GM18520 (cell line): ENCODE measurements around the gene TRIM15.
"Not testable (repeated sequence)": the region's sequence is repeated elsewhere in the genome, so short reads cannot be mapped to it uniquely, and the experiment has no call there.

Experiments
- ATAC-seq: cut with Tn5 transposase; IDR thresholded peaks from one replicate; pipeline ENCODE4 v1.9.1; 2021; ENCODE audit not compliant: unreplicated experiment

The TRIM15 gene

DNA sequence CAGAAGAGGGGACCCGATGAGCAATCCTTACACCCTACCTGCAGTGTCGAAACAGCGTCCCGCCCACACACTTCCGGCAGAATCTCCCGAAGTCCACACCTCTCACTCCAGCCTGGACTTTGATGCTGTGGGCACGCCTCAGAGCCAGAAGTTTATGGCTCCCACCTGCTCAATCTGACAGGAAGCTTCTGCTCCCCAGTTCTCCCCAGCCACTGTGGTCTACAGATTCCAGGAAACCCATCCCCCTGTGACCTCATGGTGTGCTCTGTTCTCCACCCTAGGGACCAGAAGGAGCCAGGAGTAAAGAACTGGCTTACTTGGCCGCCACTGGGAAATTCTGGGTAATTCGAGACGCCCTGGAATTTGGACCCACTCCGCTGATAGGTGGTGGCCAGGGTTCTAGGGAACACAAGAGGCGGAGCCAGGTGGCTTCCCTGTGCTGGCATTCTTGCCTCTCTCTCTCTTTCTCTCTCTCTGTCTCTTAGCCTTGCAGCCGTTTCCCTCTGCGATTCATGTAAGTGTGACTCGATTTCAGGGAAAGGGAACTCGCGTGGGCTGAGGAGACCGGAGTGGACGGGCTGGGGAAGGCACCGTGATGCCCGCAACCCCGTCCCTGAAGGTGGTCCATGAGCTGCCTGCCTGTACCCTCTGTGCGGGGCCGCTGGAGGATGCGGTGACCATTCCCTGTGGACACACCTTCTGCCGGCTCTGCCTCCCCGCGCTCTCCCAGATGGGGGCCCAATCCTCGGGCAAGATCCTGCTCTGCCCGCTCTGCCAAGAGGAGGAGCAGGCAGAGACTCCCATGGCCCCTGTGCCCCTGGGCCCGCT, at the start of gene TRIM15:
TSS of gene TRIM15 (plus strand) at position 457 of the 828 bp plus-strand sequence. CDS start at position 596, 139 bp downstream.
- ATAC-seq = no peak

GRCh38 chr6:30113841-30114240, 49.5 kb upstream of the TRIM15 start:
- ATAC-seq = no peak

- ATAC-seq = no peak
Observed at GRCh38 chr6:30116724-30117123, 46.6 kb upstream of the TRIM15 start.

DNA sequence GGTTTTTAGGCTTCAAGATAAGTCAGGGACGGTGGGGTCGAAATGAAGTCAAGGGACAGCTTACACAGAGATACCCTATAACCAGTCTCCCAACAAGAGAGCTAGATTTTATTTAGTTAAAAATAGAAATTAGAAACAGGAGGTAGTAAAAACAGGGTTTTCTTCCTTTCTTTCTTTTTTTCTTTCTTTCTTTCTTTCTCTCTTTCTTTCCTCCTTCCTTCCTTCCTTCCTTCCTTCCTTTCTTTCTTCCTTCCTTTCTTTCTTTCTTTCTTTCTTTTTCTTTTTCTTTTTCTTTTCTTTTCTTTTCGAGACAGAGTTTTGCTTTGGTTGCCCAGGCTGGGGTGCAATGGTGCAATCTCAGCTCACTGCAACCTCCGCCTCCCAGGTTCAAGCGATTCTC, 44.7 kb upstream of the TRIM15 start:
- ATAC-seq = not testable (repeated sequence)

GRCh38 chr6:30121446-30122366, 41.6 kb upstream of the TRIM15 start:
- no peak for ATAC-seq

DNA sequence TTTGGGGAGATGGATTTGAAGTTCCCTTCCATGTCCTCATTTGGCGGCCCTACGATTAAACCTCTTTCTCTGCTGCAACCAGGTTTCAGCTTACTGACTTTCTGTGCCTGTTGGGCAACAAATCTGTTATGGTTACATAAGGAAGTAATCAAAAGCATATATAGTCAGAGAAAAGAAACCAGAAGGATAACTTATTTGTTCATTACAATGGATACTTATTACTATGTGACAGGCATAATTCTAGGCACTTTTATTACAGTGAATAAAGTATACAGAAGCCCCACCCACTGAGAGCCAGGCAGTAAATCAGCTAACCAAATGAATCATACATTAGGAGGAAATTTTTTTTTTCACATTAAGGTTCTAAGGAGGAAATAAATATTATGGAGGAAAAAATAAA, 40.8 kb upstream of the TRIM15 start:
- ATAC-seq = no peak

GRCh38 chr6:30127238-30128093, 35.9 kb upstream of the TRIM15 start:
- ATAC-seq = no peak

DNA sequence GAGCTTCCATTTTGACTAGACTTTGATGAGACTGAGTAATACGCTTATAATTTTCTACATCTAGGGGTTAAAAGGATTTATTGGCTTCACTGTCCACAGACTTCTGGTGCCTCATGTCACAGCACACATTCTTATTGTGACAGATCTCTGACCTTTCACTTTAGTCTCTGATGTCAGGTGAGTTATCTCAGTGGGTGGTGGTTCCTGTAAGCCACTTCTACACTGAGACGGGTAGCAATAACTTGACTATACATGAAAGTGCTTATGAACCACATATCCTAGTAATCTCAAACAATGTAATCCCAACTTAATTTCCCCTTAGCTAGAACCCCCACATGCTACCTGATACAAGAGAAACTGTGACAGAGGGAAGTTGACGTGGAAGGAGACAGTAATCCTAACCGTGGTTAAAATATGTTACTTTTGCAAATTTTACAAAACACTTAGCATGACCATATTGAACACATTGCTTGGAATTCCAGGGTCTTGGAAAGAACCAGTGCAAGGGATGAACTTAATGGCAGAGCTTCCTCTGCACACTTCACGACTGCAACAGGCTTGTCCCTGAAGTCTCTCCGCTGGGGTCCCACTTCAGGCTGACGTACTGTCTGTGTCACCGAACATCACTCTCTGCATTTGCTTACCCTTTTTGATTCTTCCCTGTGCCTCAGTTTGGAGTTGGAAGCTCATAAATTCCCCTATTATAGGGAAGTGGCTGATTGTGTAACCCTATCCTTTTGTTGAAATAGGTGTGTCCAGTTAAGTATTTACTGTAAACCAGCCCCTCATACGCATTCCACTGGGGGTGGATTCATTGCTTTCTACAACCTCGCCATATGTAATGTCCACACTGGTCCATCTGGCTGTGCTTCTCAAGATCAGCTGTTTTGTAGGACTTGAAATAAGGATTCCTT, 33.8 kb upstream of the TRIM15 start:
- ATAC-seq = no peak

DNA sequence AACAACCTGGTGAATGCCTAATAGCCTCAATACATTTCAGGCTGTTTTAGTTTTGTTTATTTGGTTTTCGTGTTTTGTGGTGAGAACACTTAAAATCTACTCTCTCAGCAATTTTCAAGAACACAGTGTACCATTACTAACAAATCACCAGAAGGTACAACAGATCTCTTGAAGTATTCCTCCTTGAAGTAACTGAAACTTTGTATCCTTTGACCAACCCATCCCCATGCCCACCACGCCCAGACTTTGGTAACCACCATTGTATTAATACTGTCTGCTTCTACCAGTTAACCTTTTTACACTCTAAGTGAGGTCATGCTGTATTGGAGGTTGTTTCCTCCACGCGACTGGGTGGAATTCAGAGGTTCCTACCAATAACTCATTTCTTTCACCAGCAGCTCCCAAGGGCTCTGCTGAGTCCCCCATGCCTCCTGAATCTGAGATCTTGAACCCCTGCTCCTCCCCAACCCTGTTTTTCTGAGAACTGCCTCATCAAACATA, 33.1 kb upstream of the TRIM15 start:
- ATAC-seq = no peak

GRCh38 chr6:30130887-30131862, 32.2 kb upstream of the TRIM15 start:
- peak; percentile 72 for ATAC-seq

DNA sequence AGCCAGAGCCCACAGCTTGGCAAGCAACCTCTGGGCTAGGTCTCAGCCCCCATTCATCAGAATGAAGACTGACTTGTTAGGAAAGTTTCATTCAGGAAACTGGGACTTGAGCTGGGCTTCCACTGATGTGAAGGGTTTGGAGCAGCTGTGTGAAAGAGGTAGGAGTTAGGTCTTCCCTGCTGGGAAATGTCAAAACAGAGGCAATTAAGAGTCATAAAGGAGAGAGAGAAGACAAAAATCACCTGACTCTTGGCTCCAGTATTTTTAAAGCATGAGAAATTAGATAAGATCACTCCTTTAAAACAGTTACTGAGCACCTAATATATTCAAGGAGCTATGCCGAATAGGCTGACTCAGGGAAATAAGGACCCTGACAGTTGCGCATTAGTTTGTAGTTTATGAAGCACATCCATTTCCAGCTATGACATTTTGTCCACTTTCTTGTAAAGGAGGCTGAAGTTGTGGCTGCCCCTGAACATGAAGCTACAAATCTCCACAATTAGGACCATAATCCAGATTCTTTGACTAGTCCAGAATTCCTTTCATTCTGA, 31.3 kb upstream of the TRIM15 start:
- no peak for ATAC-seq

- no peak for ATAC-seq
Observed at GRCh38 chr6:30135147-30135546, 28.2 kb upstream of the TRIM15 start.

GRCh38 chr6:30135757-30136156, 27.6 kb upstream of the TRIM15 start, which contains the start of gene TRIM40:
TRIM40 (plus strand) TSS chr6:30136140; CDS start chr6:30137037, 897 bp downstream.
- no peak for ATAC-seq

DNA sequence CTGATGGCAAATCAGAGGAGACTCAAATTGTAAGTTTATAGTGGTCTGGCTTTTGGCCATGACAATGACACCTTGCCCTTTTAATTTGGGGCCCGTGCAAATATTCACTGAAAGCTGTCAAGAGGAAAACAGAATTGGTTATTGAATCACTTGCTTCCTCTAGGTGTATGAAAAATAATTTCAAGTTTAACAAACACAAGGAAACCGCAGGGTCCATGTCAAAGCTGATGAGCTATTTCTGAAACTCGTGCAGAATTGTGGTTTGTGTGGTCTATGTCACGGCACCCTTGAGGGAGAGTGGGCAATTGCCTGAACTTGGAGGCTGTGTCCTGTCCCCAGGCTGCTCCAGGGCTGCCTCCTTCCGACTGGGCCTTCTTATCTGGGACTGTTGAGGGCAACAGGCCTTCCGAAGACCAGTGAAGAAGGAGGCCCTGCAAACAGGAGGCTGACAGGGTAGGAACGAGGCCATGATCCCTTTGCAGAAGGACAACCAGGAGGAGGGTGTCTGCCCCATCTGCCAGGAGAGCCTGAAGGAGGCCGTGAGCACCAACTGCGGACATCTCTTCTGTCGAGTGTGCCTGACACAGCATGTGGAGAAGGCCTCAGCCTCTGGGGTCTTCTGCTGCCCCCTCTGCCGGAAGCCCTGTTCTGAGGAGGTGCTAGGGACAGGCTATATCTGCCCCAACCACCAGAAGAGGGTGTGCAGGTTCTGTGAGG, 26.6 kb upstream of the TRIM15 start:
- ATAC-seq = no peak

DNA sequence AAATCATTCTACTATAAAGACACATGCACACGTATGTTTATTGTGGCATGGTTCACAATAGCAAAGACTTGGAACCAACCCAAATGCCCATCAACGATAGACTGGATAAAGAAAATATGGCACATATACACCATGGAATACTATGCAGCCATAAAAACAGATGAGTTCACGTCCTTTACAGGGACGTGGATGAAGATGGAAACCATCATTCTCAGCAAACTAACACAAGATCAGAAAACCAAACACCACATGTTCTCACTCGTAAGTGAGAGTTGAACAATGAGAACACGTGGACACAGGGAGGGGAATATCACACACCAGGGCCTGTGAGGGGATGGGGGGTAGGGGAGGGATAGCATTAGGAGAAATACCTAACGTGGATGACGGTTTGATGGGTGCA, 23.1 kb upstream of the TRIM15 start:
- ATAC-seq = not testable (repeated sequence)

DNA sequence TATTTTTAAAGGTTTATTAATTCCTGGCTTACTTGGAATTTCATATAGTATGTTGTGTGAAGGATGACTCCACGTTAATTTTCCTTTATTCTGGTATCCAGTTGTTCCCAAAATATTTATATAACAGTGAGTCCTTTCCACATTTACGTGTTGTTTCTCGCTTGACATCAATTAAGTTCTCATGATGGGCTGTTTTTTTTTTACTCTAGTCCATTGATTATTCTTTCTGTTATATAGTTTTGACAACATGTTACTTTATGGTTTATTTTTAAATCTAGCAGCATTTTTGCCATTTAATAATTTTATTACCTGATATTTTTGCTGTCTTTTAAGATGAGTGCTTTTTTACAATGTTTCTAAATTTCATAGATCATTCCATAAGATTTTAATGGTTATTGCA, 20.7 kb upstream of the TRIM15 start:
- ATAC-seq = no peak

DNA sequence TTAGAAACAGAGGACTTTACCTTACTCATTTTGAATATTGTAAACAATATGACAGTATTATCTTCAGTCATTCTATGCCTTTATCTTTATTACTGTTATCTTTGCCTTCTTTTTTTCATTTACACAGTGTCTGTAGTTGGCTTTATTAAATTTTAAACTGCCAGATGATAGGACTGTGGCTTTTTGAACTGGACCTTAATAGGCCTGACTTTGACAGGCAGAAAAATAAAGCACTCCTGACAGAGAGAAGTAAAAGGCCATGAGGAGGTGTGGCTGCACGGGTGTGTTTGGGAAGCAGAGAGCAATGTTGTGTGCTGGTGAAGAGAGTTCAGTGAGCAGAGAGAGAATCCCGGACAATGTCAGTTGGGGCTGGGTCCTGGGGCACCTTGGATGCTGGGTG, 19.6 kb upstream of the TRIM15 start:
- no peak for ATAC-seq
